22Rv1 (cell line): ENCODE data around the gene GPR148.
"Not testable (repeated sequence)": the region's sequence is repeated elsewhere in the genome, so short reads cannot be mapped to it uniquely, and the experiment has no call there.

Experiments
- H3K27ac ChIP-seq: fragments of 450-650 bp; 2 replicates; pipeline ENCODE4 v1.5.1; 2017
- CTCF ChIP-seq: fragments of 450-650 bp; IDR thresholded peaks from 2 replicates; pipeline ENCODE4 v1.5.1; 2017; ENCODE audit warnings: mild to moderate bottlenecking
- ZFX ChIP-seq: fragments of 450-650 bp; IDR thresholded peaks from 2 replicates; pipeline ENCODE4 v1.6.1; 2017; ENCODE audit warnings: antibody characterized with exemption, borderline replicate concordance

GPR148 gene, protein sequence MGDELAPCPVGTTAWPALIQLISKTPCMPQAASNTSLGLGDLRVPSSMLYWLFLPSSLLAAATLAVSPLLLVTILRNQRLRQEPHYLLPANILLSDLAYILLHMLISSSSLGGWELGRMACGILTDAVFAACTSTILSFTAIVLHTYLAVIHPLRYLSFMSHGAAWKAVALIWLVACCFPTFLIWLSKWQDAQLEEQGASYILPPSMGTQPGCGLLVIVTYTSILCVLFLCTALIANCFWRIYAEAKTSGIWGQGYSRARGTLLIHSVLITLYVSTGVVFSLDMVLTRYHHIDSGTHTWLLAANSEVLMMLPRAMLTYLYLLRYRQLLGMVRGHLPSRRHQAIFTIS

DNA sequence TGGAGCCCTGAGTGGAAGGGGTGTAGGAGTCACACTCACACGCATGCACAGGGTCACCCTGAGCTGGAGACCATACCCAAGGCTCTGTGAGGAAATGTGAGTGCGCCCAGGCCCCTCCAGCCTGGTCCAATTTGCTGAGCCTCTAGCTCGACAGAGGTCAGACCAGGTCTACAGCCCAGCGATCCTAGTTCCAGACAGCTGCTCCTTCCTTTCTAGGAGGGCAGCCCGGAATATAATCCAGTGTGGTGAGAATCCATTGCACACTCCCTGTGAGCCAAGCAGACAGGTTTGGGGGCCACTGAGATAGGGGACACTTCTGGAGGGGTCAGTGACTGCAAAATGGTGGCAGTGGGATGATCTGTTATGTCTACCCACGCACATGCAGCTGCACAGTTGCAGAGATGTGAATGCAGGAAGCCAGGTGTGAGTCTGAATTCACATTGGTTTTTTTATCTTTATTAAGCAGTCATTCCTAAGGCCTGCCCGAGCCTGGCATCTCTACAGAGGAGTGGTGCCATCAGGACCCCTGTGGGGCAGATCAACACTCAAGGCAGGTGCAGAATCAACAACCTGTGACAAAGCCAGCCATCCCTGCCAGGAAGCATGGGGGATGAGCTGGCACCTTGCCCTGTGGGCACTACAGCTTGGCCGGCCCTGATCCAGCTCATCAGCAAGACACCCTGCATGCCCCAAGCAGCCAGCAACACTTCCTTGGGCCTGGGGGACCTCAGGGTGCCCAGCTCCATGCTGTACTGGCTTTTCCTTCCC is at the start of gene GPR148:
Gene GPR148 (plus strand): TSS at position 522 of the 768 bp plus-strand sequence. CDS start 82 bp downstream, at position 604.
- TF ChIP-seq CTCF (no peak), ZFX (no peak)
- H3K27ac ChIP-seq: peak within 1 kb of the TSS; percentile 68

DNA sequence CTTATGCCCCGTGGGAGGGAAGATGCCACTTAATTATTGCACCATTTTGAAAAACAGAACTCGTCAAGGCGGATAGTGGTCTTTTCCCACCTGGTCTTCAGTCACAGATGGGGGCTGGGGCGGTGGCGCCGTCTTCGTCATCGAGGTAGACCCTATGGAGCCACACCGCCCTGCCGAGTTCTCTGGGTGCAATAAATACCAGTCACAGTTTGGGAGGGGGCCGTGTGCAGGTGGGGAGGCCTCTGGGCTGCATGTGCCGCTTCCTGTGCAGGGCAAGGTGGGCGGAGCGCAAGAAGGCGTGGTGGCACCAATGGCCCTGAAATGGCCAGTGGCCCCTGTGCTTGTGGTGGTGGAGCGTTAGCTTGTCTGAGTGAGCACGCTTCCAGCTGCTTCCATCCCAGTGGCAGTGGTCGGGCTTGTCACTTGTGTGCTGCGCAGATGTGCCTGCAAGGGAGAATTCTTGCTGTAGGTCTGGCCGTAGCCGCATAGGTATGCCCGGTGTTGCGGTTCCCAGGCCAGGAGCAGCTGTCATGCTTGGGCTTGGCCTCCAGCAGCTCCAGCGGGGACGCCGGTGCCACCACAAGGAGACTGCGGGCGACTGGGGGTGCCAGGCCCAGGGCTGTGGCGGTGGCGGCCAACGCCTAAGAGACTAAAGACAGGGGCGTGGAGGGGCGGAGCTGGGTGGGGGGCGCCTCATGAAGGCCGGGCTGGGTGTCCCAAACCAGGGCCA is 36.7 kb upstream of the GPR148 start:
- not testable (repeated sequence) for H3K27ac ChIP-seq

- H3K27ac ChIP-seq: not testable (repeated sequence)
These were observed 35.4 kb upstream of the GPR148 start for GRCh38 chr2:130693474-130693873.

GRCh38 chr2:130703250-130703649 is 25.6 kb upstream of the GPR148 start:
- not testable (repeated sequence) for H3K27ac ChIP-seq

DNA sequence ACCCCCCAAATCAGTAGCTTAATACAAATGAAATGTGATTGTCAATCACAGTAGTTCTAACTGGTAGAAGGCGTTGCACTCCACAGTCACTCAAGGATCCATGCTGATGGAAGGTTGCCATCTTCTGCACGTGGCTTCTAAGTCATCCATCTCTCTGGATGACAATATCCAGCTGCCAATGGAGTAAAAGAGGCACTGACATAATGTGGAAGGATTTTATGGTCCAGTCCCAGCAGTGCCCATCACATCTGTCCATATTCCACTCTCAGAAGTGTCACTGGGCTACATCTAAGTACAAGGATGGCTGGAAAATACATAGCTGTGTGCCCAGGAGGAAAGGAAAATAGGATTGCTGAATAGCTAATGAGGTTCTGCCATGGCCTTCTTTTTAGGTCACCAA is 14.1 kb upstream of the GPR148 start:
- not testable (repeated sequence) for H3K27ac ChIP-seq

GRCh38 chr2:130720036-130720435 is 8.8 kb upstream of the GPR148 start:
- TF ChIP-seq CTCF: no peak
- TF ChIP-seq ZFX: no peak

DNA sequence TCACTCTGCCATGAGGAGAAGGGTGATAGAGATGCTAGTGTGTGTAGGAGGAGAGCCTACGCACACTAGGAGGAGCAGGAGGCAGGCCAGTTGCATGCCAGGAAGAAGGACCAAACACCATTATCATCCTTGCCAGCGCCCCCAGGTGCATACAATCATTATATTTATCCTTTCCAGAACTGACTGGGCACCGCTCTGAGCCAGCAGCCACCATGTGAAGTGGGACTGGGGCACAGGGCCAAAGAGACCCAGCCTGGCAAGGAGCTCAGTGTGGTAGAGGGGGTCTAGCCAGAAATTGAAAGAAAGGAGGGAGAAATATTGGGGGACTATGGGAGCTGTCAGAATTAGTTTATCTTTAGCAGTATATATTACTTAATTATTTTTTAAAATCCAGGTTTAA is 8.3 kb upstream of the GPR148 start:
- no peak overlapping the region for H3K27ac ChIP-seq
- TF ChIP-seq CTCF (no peak), ZFX (no peak)

More at GRCh38 chr2:130720036-130720435, 8.8 kb upstream of the GPR148 start:
- H3K27ac ChIP-seq: no peak overlapping the region

DNA sequence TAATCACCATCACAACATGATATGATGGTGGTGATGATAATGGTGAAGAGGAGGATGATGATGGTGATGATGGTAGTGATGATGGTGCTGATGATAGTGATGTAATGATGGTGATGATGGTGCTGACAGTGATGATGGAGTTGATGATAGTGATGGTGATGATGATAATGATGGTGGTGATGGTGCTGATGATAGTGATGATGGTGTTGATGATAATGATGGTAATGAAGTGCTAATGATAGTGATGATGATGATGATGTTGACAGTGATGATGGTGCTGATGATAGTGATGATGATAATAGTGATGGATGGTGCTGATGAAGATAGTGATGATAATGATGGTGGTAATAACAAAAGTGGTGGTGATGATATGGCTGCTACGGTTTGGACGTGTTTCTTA is 4.4 kb upstream of the GPR148 start:
- no peak for TF ChIP-seq ZFX
- no peak for TF ChIP-seq CTCF
- H3K27ac ChIP-seq: no peak overlapping the region

DNA sequence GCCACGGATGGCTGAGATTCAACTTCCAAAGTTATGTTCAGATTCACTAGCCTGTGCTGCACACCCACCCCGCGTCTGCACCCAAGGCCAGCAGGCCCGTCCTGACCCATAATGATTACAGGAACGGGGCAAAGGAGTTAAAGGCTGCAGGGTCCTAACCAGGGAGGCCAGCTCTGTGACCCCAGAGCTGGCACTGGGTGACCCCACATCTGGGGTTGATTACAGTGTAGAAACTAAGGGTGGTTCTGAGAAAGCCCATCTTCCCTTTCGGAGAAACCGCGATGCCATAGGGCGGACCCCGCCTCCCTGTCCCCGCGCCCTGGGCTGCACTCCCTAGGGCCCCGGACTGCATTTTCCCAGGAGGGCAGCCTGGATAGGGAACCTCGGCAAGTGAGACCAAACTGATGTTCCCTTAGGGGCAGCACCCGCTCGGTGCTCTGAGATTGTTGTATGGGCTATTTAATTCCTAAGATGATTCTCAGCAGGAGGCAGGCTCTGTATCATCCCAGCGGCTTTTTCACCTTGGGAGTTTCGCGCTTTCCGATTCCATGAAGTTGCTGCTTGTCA is 2.2 kb upstream of the GPR148 start:
- TF ChIP-seq CTCF (no peak), ZFX (no peak)
- peak overlapping the region; percentile 68 for H3K27ac ChIP-seq
